C4-2B (cell line): ENCODE measurements around the gene HACL1.

Experiments used
- ZFX ChIP-seq: fragments of 450-650 bp; IDR thresholded peaks from 2 replicates; pipeline ENCODE4 v1.6.1; 2017
- TF ChIP-seq, protein P1 (sequence below): fragments of 450-650 bp; conservative IDR thresholded peaks from 2 replicates; pipeline ENCODE4 v1.5.1; 2017; ENCODE audit warnings: mild to moderate bottlenecking

DNA sequence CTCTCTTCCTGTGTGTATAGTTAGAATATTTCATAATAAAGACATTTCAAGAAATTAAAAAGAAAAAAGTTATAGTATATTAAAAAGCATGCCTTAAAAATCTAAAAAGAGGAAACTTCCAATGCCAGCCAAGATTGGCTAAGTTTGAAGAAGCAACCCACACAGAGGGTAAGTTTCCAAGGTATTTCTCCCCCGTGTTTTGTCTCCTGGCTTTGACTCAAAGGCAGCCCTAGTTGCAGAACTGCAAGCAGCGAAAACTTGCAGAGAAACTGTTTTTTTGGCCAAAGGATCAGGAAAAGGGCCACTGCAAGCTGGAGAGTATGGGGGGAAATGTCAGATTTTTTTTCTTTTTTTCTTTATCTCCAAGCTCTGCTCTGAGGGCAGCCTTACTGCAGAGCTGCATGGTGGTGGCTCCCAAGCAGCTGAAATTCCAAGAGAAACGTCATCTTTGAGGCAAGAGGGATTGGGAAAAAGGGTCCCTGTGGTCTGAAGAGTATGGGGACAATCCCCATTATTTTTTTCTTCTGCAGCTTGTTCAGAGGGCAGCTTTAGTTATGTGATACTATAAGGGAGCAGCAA, 23.0 kb downstream of the HACL1 start:
- TF ChIP-seq, protein P1, sequence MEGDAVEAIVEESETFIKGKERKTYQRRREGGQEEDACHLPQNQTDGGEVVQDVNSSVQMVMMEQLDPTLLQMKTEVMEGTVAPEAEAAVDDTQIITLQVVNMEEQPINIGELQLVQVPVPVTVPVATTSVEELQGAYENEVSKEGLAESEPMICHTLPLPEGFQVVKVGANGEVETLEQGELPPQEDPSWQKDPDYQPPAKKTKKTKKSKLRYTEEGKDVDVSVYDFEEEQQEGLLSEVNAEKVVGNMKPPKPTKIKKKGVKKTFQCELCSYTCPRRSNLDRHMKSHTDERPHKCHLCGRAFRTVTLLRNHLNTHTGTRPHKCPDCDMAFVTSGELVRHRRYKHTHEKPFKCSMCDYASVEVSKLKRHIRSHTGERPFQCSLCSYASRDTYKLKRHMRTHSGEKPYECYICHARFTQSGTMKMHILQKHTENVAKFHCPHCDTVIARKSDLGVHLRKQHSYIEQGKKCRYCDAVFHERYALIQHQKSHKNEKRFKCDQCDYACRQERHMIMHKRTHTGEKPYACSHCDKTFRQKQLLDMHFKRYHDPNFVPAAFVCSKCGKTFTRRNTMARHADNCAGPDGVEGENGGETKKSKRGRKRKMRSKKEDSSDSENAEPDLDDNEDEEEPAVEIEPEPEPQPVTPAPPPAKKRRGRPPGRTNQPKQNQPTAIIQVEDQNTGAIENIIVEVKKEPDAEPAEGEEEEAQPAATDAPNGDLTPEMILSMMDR: no peak
- no peak for TF ChIP-seq ZFX
